ENCODE measurements around the gene PKIG. TPM values are rescaled to one million over a fixed set of nuclear protein-coding genes. Genes with fewer than 3 reads are reported as not detected.
"Not testable (repeated sequence)": the region's sequence is repeated elsewhere in the genome, so short reads cannot be mapped to it uniquely, and the experiment has no call there.

PKIG gene
- total RNA-seq, 1 donor = 83.2 TPM

- peak; percentile 85 for DNase-seq (ENCODE audit: low read depth)
- no peak overlapping the region for H3K4me3 ChIP-seq (ENCODE audit: low read depth, low read length)
- TF ChIP-seq, protein P1, sequence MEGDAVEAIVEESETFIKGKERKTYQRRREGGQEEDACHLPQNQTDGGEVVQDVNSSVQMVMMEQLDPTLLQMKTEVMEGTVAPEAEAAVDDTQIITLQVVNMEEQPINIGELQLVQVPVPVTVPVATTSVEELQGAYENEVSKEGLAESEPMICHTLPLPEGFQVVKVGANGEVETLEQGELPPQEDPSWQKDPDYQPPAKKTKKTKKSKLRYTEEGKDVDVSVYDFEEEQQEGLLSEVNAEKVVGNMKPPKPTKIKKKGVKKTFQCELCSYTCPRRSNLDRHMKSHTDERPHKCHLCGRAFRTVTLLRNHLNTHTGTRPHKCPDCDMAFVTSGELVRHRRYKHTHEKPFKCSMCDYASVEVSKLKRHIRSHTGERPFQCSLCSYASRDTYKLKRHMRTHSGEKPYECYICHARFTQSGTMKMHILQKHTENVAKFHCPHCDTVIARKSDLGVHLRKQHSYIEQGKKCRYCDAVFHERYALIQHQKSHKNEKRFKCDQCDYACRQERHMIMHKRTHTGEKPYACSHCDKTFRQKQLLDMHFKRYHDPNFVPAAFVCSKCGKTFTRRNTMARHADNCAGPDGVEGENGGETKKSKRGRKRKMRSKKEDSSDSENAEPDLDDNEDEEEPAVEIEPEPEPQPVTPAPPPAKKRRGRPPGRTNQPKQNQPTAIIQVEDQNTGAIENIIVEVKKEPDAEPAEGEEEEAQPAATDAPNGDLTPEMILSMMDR (IDR thresholded peaks at IDR 0.05; ENCODE audit: insufficient read depth, low read length) = no peak
Measured at GRCh38 chr20:44552950-44553908, 29.1 kb upstream of the PKIG start.

DNA sequence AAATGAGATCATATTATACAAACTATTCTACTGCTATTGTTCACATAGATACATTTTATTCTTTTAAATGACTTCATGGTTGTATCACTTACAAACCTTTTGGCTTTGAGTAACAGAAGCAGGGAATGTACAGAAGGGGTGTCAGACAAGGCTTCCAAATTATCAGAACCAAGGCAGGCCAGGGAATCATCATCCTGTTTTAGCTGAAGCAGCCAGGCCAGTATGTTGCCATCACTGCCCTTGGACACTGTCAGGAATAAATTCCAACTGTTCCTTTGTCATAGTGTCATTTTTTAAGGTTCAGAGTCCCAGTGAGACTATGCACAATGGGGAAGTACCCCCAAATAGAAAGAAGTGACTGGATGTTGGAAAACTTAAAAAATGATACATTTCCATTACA, 23.1 kb upstream of the PKIG start:
- H3K4me3 ChIP-seq (ENCODE audit: low read depth, low read length) = no peak overlapping the region
- no peak for DNase-seq (ENCODE audit: low read depth)
- TF ChIP-seq, protein P1 (IDR thresholded peaks at IDR 0.05; ENCODE audit: insufficient read depth, low read length) = no peak

GRCh38 chr20:44560229-44560628, 22.1 kb upstream of the PKIG start:
- H3K4me3 ChIP-seq (ENCODE audit: low read depth, low read length) = no peak overlapping the region
- no peak for DNase-seq (ENCODE audit: low read depth)
- TF ChIP-seq, protein P1 (IDR thresholded peaks at IDR 0.05; ENCODE audit: insufficient read depth, low read length) = no peak

DNA sequence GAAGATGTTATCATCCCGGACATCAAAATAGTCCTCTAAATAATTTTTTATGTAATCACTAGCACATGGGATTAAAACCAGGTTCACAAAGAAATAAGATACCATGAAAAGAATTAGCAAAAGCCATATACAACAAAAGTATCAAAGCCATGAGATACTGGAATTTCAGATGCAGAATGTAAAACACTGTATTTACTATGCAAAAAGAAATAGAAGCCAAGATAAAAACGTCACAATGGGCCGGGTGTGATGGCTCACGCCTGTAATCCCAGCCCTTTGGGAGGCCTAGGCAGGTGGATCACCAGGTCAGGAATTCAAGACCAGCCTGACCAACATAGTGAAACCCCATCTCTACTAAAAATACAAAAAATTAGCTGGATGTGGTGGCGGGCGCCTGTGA, 21.6 kb upstream of the PKIG start:
- not testable (repeated sequence) for H3K4me3 ChIP-seq (ENCODE audit: low read depth, low read length); DNase-seq (ENCODE audit: low read depth)

DNA sequence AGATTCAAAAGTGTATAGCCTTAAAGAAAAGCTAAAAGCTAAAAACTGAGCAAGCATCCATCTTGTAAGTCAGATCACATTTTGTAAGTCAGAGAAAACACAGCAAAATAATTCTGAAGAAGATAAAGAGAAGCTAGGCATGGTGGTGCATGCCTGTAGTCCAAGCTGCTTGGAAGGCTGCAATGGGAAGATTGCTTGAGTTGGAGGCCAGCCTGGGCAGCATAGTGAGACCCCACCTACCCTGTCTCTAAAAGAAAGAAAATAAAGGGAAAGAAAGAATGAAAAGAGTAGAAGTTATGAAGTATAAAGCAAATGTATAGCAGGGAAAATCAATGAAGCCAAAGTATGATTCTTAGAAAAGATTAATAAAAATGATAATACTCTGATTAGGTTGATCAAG, 20.5 kb upstream of the PKIG start:
- DNase-seq (ENCODE audit: low read depth) = no peak
- H3K4me3 ChIP-seq (ENCODE audit: low read depth, low read length) = no peak overlapping the region
- TF ChIP-seq, protein P1 (IDR thresholded peaks at IDR 0.05; ENCODE audit: insufficient read depth, low read length) = no peak

GRCh38 chr20:44566018-44566417, 16.4 kb upstream of the PKIG start:
- TF ChIP-seq, protein P1 (IDR thresholded peaks at IDR 0.05; ENCODE audit: insufficient read depth, low read length) = no peak
- DNase-seq (ENCODE audit: low read depth) = no peak
- H3K4me3 ChIP-seq (ENCODE audit: low read depth, low read length) = no peak overlapping the region

DNA sequence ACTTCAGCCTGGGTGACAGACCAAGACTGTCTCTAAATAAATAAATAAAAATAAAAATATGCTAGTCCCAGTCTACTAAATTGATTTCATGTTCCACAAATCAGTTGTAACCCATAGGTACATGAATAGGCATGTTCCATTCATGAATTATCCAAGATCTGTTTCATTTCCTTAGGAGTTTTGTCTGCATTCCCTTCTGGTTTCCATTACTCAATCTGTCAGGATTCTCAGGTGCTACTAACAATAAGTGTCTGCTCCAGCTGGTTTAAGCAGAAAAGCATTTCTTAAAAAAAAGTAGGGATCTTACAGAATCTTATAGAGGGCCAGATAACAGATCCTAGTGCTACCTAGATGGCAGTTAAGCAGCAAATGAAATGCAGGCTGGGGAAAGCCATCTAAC, 15.6 kb upstream of the PKIG start:
- DNase-seq (ENCODE audit: low read depth) = no peak
- TF ChIP-seq, protein P1 (IDR thresholded peaks at IDR 0.05; ENCODE audit: insufficient read depth, low read length) = no peak

More for the DNA sequence above, 15.6 kb upstream of the PKIG start:
- no peak overlapping the region for H3K4me3 ChIP-seq (ENCODE audit: low read depth, low read length)
